HEK293T (cell line): ENCODE data around the gene AQP10.
"Not testable (repeated sequence)": the region's sequence is repeated elsewhere in the genome, so short reads cannot be mapped to it uniquely, and the experiment has no call there.

Experiments
- CTCF ChIA-PET: fragments of 350-600 bp; formaldehyde crosslinking; extraction: SDS; loops from one replicate; lab custom pipeline; 2021; ENCODE audit warnings: antibody characterized with exemption, inconsistent platforms; lab: Yijun Ruan, JAX
- POLR2A ChIA-PET: fragments of 350-600 bp; formaldehyde crosslinking; extraction: SDS; loops from one replicate; lab custom pipeline; 2020; ENCODE audit warnings: antibody characterized with exemption, inconsistent platforms; lab: Yijun Ruan, JAX
- DNase-seq: peaks from one replicate; pipeline ENCODE4 v3.0.0; 2012; ENCODE audit warnings: mixed read lengths; ENCODE audit errors: extremely low spot score
- ARNT ChIP-seq: fragments of 450-650 bp; IDR thresholded peaks from 2 replicates; pipeline ENCODE4 v1.6.1; 2017; ENCODE audit warnings: mild to moderate bottlenecking
- BHLHE40 ChIP-seq: fragments of 450-650 bp; IDR thresholded peaks from 2 replicates; pipeline ENCODE4 v1.6.1; 2016; ENCODE audit warnings: mild to moderate bottlenecking, moderate library complexity, borderline replicate concordance
- CTBP1 ChIP-seq: fragments of 450-650 bp; IDR thresholded peaks from 2 replicates; pipeline ENCODE4 v1.6.1; 2016; ENCODE audit warnings: borderline replicate concordance
- ELF4 ChIP-seq: fragments of 450-650 bp; IDR thresholded peaks from 2 replicates; pipeline ENCODE4 v1.6.1; 2017; ENCODE audit warnings: antibody characterized with exemption
- FOXA1 ChIP-seq: fragments of 450-650 bp; IDR thresholded peaks from 2 replicates; pipeline ENCODE4 v1.6.1; 2016; ENCODE audit warnings: mild to moderate bottlenecking
- FOXK2 ChIP-seq: fragments of 450-650 bp; IDR thresholded peaks from 2 replicates; pipeline ENCODE4 v1.6.1; 2016; ENCODE audit warnings: mild to moderate bottlenecking
- FOXM1 ChIP-seq: fragments of 450-650 bp; IDR thresholded peaks from 2 replicates; pipeline ENCODE4 v1.6.1; 2017; ENCODE audit warnings: mild to moderate bottlenecking, borderline replicate concordance
- HDGF ChIP-seq: fragments of 450-650 bp; IDR thresholded peaks from 2 replicates; pipeline ENCODE4 v1.6.1; 2017; ENCODE audit warnings: antibody characterized with exemption, borderline replicate concordance
- L3MBTL2 ChIP-seq: fragments of 450-650 bp; conservative IDR thresholded peaks from 2 replicates; pipeline ENCODE4 v1.6.1; 2016; ENCODE audit warnings: mild to moderate bottlenecking
- LEF1 ChIP-seq: fragments of 450-650 bp; IDR thresholded peaks from 2 replicates; pipeline ENCODE4 v1.6.1; 2017; ENCODE audit warnings: mild to moderate bottlenecking, borderline replicate concordance
- NFRKB ChIP-seq: fragments of 450-650 bp; IDR thresholded peaks from 2 replicates; pipeline ENCODE4 v1.6.1; 2016; ENCODE audit warnings: mild to moderate bottlenecking, moderate library complexity
- SP1 ChIP-seq: fragments of 450-650 bp; IDR thresholded peaks from 2 replicates; pipeline ENCODE4 v1.6.1; 2017
- SUZ12 ChIP-seq: fragments of 450-650 bp; IDR thresholded peaks from 2 replicates; pipeline ENCODE4 v1.6.1; 2016; ENCODE audit warnings: mild to moderate bottlenecking
- TARDBP ChIP-seq: fragments of 450-650 bp; IDR thresholded peaks from 2 replicates; pipeline ENCODE4 v1.6.1; 2016
- ZNF384 ChIP-seq: fragments of 450-650 bp; IDR thresholded peaks from 2 replicates; pipeline ENCODE4 v1.6.1; 2016
- TF ChIP-seq, protein P1 (sequence below): fragments of 450-650 bp; IDR thresholded peaks from 2 replicates; pipeline ENCODE4 v1.6.1; 2016

The AQP10 gene

DNA sequence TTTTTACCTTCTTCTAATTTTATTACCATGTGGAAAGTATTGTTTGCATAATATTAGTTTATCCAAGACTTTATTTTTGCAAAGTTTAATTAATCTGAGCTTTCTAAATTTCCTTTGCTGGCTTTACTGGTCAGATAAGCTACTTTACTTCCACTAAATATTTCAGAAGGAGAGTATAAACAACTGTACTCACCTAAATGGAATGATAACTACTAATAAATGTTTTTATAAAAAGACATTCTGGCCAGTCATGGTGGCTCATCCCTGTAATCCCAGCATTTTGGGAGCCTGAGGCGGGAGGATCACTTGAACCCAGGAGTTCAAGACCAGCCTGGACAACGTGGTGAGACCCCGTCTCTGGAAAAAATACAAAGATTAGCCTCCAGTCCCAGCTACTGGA lies 40.5 kb downstream of the AQP10 start:
- ChIA-PET CTCF (no interaction called here), POLR2A (no interaction called here)
- no peak for DNase-seq

DNA sequence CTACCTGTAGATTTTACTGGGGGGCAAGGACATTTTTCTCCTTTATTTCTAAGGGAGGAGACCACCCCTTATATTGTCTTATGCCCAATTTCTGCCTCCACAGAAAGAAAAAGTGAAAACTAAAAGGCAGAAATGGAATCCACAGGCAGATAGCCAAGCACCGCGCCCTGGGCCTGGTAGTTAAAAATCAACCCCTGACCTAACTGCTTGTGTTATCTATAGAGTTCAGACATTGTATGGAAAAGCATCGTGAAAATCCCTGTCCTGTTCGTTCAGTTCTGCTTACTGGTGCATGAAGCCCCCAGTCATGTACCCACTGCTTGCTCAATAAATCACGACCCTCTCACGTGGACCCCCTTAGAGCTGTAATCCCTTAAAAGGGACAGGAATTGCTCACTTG lies 50.5 kb downstream of the AQP10 start:
- POLR2A ChIA-PET = no interaction called here
- no peak for TF ChIP-seq FOXA1
- TF ChIP-seq FOXM1 = no peak
- TF ChIP-seq ARNT = no peak
- CTCF ChIA-PET = no interaction called here
- DNase-seq = no peak

More for the DNA sequence above, 40.5 kb downstream of the AQP10 start:
- TF ChIP-seq NFRKB = no peak
- no peak for TF ChIP-seq ZNF384
- no peak for TF ChIP-seq BHLHE40
- no peak for TF ChIP-seq LEF1
- no peak for TF ChIP-seq FOXK2
- no peak for TF ChIP-seq L3MBTL2
- TF ChIP-seq HDGF = no peak
- TF ChIP-seq FOXA1 = no peak
- no peak for TF ChIP-seq ELF4
- no peak for TF ChIP-seq SP1
- no peak for TF ChIP-seq TARDBP
- TF ChIP-seq SUZ12 = no peak
- no peak for TF ChIP-seq CTBP1
- TF ChIP-seq, protein P1, sequence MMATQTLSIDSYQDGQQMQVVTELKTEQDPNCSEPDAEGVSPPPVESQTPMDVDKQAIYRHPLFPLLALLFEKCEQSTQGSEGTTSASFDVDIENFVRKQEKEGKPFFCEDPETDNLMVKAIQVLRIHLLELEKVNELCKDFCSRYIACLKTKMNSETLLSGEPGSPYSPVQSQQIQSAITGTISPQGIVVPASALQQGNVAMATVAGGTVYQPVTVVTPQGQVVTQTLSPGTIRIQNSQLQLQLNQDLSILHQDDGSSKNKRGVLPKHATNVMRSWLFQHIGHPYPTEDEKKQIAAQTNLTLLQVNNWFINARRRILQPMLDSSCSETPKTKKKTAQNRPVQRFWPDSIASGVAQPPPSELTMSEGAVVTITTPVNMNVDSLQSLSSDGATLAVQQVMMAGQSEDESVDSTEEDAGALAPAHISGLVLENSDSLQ = no peak
- TF ChIP-seq FOXM1 = no peak
- no peak for TF ChIP-seq ARNT

DNA sequence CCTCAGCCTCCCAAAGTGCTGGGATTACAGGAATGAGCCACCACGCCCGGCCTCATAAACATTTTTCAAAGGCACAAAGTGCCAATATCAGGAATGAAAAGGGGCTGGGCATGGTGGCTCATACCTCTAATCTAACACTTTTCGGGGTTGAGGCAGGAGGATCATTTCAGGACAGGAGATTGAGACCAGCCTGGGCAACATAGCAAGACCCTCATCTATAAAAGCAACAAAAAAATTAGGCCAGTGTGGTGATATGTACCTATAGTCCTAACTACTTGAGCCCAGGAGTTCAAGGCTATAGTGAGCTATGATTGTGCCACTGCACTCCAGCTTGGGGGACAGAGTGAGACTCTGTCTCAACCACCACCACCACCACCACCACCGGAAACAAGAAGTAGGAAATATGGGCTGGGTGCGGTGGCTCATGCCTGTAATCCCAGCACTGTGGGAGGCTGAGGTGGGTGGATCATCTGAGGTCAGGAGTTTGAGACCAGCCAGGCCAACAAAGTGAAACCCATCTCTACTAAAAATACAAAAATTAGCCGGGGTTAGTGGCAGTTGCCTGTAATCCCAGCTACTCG lies 53.0 kb downstream of the AQP10 start:
- POLR2A ChIA-PET, DNase-seq: not testable (repeated sequence)
- CTCF ChIA-PET = interaction anchor here (0.7 kb wide), 1 partner anchor 44 kb away, joined by 3 read pairs; no protein-coding TSS in a partner anchor
